H9 (cell line): ENCODE data around the gene CENPP. TPM values are rescaled to one million over a fixed set of nuclear protein-coding genes. Genes with fewer than 3 reads are reported as not detected.

ENCODE experiments used
- DNase-seq: peaks from one replicate; pipeline ENCODE4 v3.0.0-alpha.2; 2017
- H2AFZ ChIP-seq: one replicate; pipeline ENCODE4 v1.6.1; 2013; ENCODE audit warnings: mild to moderate bottlenecking, low read length, control low read depth, moderate library complexity
- H2AK5ac ChIP-seq: 2 replicates; pipeline ENCODE4 v1.6.1; 2013; ENCODE audit warnings: low read length, control low read depth, mixed read lengths; ENCODE audit not compliant: insufficient read length
- H2BK120ac ChIP-seq: one replicate; pipeline ENCODE4 v1.6.1; 2013; ENCODE audit warnings: low read depth, mild to moderate bottlenecking, low read length, control low read depth, inconsistent platforms; ENCODE audit not compliant: poor library complexity, severe bottlenecking
- H2BK12ac ChIP-seq: 2 replicates; pipeline ENCODE4 v1.6.1; 2013; ENCODE audit warnings: low read length, control low read depth, mixed read lengths, low read depth; ENCODE audit not compliant: insufficient read length
- H2BK15ac ChIP-seq: 2 replicates; pipeline ENCODE4 v1.6.1; 2013; ENCODE audit warnings: low read depth, low read length, control low read depth
- H2BK20ac ChIP-seq: one replicate; pipeline ENCODE4 v1.6.1; 2013; ENCODE audit warnings: low read depth, mild to moderate bottlenecking, low read length, control low read depth, inconsistent platforms; ENCODE audit not compliant: poor library complexity, severe bottlenecking
- H2BK5ac ChIP-seq: 2 replicates; pipeline ENCODE4 v1.6.1; 2013; ENCODE audit warnings: low read length, control low read depth, mixed read lengths; ENCODE audit not compliant: insufficient read length
- H3K14ac ChIP-seq: 2 replicates; pipeline ENCODE4 v1.6.1; 2013; ENCODE audit warnings: low read length, control low read depth; ENCODE audit not compliant: insufficient read depth
- H3K18ac ChIP-seq: 2 replicates; pipeline ENCODE4 v1.6.1; 2013; ENCODE audit warnings: low read depth, mild to moderate bottlenecking, mixed read lengths, low read length, control low read depth; ENCODE audit not compliant: insufficient read length
- H3K23ac ChIP-seq: 2 replicates; pipeline ENCODE4 v1.6.1; 2013; ENCODE audit warnings: low read length, control low read depth, mixed read lengths, low read depth; ENCODE audit not compliant: insufficient read length
- H3K23me2 ChIP-seq: 2 replicates; pipeline ENCODE4 v1.6.1; 2013; ENCODE audit warnings: low read depth, mild to moderate bottlenecking, mixed read lengths, low read length, control low read depth; ENCODE audit not compliant: insufficient read length, poor library complexity, severe bottlenecking
- H3K27ac ChIP-seq: 2 replicates; pipeline ENCODE4 v1.5.1; 2013; ENCODE audit warnings: low read length, control low read depth, mixed read lengths, low read depth; ENCODE audit not compliant: insufficient read length
- H3K27me3 ChIP-seq: 2 replicates; pipeline ENCODE4 v1.6.1; 2013; ENCODE audit warnings: low read length, control low read depth, inconsistent platforms; ENCODE audit not compliant: insufficient read depth
- H3K4ac ChIP-seq: 2 replicates; pipeline ENCODE4 v1.6.1; 2013; ENCODE audit warnings: low read depth, mild to moderate bottlenecking, control low read depth, inconsistent platforms, low read length, moderate library complexity
- H3K4me1 ChIP-seq: 2 replicates; pipeline ENCODE4 v1.6.1; 2013; ENCODE audit warnings: low read length, control low read depth, inconsistent platforms; ENCODE audit not compliant: insufficient read depth
- H3K4me2 ChIP-seq: 2 replicates; pipeline ENCODE4 v1.6.1; 2013; ENCODE audit warnings: low read length, control low read depth, mixed read lengths; ENCODE audit not compliant: insufficient read length, insufficient read depth
- H3K56ac ChIP-seq: 2 replicates; pipeline ENCODE4 v1.6.1; 2013; ENCODE audit warnings: low read depth, mild to moderate bottlenecking, mixed read lengths, low read length, control low read depth; ENCODE audit not compliant: insufficient read length
- H3K79me1 ChIP-seq: 2 replicates; pipeline ENCODE4 v1.6.1; 2013; ENCODE audit warnings: low read depth, mild to moderate bottlenecking, moderate library complexity, low read length, control low read depth, inconsistent platforms; ENCODE audit not compliant: insufficient read depth, poor library complexity, severe bottlenecking
- H3K79me2 ChIP-seq: 2 replicates; pipeline ENCODE4 v1.6.1; 2013; ENCODE audit warnings: low read length, control low read depth, inconsistent platforms; ENCODE audit not compliant: insufficient read depth
- H3K9ac ChIP-seq: 2 replicates; pipeline ENCODE4 v1.6.1; 2013; ENCODE audit warnings: low read length, control low read depth, mixed read lengths; ENCODE audit not compliant: insufficient read length; ENCODE audit errors: extremely low read depth
- H3K9me3 ChIP-seq: one replicate; pipeline ENCODE4 v1.6.1; 2013; ENCODE audit warnings: low read depth, low read length, inconsistent platforms; ENCODE audit not compliant: control insufficient read depth
- H3T11ph ChIP-seq: one replicate; pipeline ENCODE4 v1.6.1; 2013; ENCODE audit warnings: mild to moderate bottlenecking, low read length, control low read depth, inconsistent platforms
- H4K20me1 ChIP-seq: one replicate; pipeline ENCODE4 v1.6.1; 2013; ENCODE audit not compliant: control insufficient read depth, insufficient read length, insufficient read depth
- H4K5ac ChIP-seq: 2 replicates; pipeline ENCODE4 v1.6.1; 2013; ENCODE audit warnings: low read depth, mild to moderate bottlenecking, mixed read lengths, low read length, control low read depth; ENCODE audit not compliant: insufficient read length
- H4K8ac ChIP-seq: replicated peaks from 2 replicates; pipeline ENCODE4 v1.6.1; 2013; ENCODE audit warnings: low read length, control low read depth, mixed read lengths, low read depth; ENCODE audit not compliant: insufficient read length
- H4K91ac ChIP-seq: 2 replicates; pipeline ENCODE4 v1.6.1; 2013; ENCODE audit warnings: low read depth, mild to moderate bottlenecking, moderate library complexity, mixed read lengths, low read length, control low read depth; ENCODE audit not compliant: insufficient read length
- H3K27ac Mint-ChIP-seq, 3 experiments: 2 replicates in 2 of 3; 3 replicates in 1 of 3; pipeline ENCODE4 v1.8.0; 2020 to 2021; ENCODE audit warnings: mixed read lengths in 3 of 3, mild to moderate bottlenecking in 1 of 3, moderate library complexity in 1 of 3
- H3K27me3 Mint-ChIP-seq: 2 replicates; pipeline ENCODE4 v1.8.0; 2021; ENCODE audit warnings: low read depth, mild to moderate bottlenecking, moderate library complexity, mixed read lengths
- H3K36me3 Mint-ChIP-seq, 3 experiments: 2 replicates in 2 of 3; 3 replicates in 1 of 3; pipeline ENCODE4 v1.8.0; 2020 to 2021; ENCODE audit warnings: low read depth in 3 of 3, mixed read lengths in 3 of 3; ENCODE audit not compliant: insufficient read depth in 1 of 3
- H3K4me1 Mint-ChIP-seq, 2 experiments: 2 replicates each; pipeline ENCODE4 v1.8.0; 2020; ENCODE audit warnings: mixed read lengths in 2 of 2
- H3K4me3 Mint-ChIP-seq, 2 experiments: 2 replicates in 1 of 2; 3 replicates in 1 of 2; pipeline ENCODE4 v1.8.0; 2020 to 2021; ENCODE audit warnings: mild to moderate bottlenecking in 2 of 2, mixed read lengths in 2 of 2, moderate library complexity in 1 of 2
- H3K9me3 Mint-ChIP-seq, 2 experiments: 2 replicates in 1 of 2; 3 replicates in 1 of 2; pipeline ENCODE4 v1.8.0; 2020; ENCODE audit warnings: mild to moderate bottlenecking in 2 of 2, mixed read lengths in 2 of 2, moderate library complexity in 1 of 2
- WGBS: extraction: QIAGEN DNeasy Blood & Tissue Kit; methylation state at CpG from one replicate; pipeline ENCODE4 v1.1.7; 2013; ENCODE audit warnings: missing lambda C conversion rate, low lambda C conversion rate, mixed read lengths; ENCODE audit not compliant: insufficient read length; ENCODE audit errors: extremely low coverage; 5-methylcytosine and 5-hydroxymethylcytosine counted together
- total RNA-seq: library from RNA; stranded (reverse); gene quantifications from 2 replicates; pipeline ENCODE4 v1.2.1, GENCODE V29; 2021
- TF ChIP-seq, protein P1 (sequence below): fragments of 200-600 bp; sonication (generic); conservative IDR thresholded peaks from 3 replicates; pipeline ENCODE4 v1.8.0; 2021; ENCODE audit warnings: antibody characterized with exemption, mild to moderate bottlenecking

The CENPP gene
- total RNA-seq, 1 experiment from 2014 or later = 9.1 TPM

DNA sequence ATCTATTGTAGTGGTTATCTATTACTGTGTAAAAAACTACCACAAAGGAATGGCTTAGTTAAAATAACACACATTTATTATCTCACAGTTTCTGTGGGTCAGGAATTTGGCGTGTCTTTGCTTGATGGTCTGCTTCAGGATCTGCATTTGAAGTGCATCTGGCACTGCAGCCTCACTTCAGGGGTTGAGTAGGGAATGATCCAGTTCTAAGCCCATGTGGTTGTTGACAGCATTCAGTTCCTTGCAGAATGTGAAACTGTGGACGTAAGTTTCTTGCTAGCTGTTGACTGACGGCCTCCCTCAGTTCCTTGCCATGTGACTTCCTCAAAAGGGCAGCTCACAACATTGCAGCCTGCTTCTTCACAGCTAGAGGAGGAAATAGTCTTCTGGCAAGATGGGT, 80.7 kb downstream of the CENPP start:
- DNase-seq = no peak
- no peak overlapping the region for H2AK5ac ChIP-seq
- Mint-ChIP-seq H3K27me3 (no peaks in the 10 kb centered on the region), H3K36me3 (no peaks in the 10 kb centered on the region), H3K27ac (no peak overlapping the region; a peak in 1 of 7 replicates), H3K4me1 (0 out of 4 replicates have a peak, but pooled peaks cover 0 to 3% of the 10 kb centered on the region in 2 experiments), H3K9me3 (no peaks in the 10 kb centered on the region), H3K4me3 (no peak overlapping the region)
- TF ChIP-seq, protein P1, sequence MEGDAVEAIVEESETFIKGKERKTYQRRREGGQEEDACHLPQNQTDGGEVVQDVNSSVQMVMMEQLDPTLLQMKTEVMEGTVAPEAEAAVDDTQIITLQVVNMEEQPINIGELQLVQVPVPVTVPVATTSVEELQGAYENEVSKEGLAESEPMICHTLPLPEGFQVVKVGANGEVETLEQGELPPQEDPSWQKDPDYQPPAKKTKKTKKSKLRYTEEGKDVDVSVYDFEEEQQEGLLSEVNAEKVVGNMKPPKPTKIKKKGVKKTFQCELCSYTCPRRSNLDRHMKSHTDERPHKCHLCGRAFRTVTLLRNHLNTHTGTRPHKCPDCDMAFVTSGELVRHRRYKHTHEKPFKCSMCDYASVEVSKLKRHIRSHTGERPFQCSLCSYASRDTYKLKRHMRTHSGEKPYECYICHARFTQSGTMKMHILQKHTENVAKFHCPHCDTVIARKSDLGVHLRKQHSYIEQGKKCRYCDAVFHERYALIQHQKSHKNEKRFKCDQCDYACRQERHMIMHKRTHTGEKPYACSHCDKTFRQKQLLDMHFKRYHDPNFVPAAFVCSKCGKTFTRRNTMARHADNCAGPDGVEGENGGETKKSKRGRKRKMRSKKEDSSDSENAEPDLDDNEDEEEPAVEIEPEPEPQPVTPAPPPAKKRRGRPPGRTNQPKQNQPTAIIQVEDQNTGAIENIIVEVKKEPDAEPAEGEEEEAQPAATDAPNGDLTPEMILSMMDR = no peak
- no peaks in the 10 kb centered on the region for H3K4me1 ChIP-seq
- H3K23me2 ChIP-seq = no peaks in the 10 kb centered on the region
- no peak overlapping the region for H2BK5ac ChIP-seq
- H3K27me3 ChIP-seq = no peaks in the 10 kb centered on the region
- no peak overlapping the region for H2BK20ac ChIP-seq
- H3T11ph ChIP-seq = no peak overlapping the region
- no peak overlapping the region for H3K18ac ChIP-seq
- H3K27ac ChIP-seq = no peak overlapping the region
- no peaks in the 10 kb centered on the region for H3K79me1 ChIP-seq
- no peak overlapping the region for H4K8ac ChIP-seq
- no peak overlapping the region for H2BK15ac ChIP-seq
- H4K5ac ChIP-seq = no peak overlapping the region
- H3K14ac ChIP-seq = no peak overlapping the region
- H4K20me1 ChIP-seq = no peaks in the 10 kb centered on the region
- no peak overlapping the region for H2AFZ ChIP-seq
- no peak overlapping the region for H3K23ac ChIP-seq
- H3K56ac ChIP-seq = no peak overlapping the region
- H3K79me2 ChIP-seq = no peaks in the 10 kb centered on the region
- H2BK120ac ChIP-seq = no peak overlapping the region
- no peak overlapping the region for H3K4ac ChIP-seq
- H3K9me3 ChIP-seq = no peaks in the 10 kb centered on the region
- WGBS = no CpG with 5 or more reads among the region's 3 CpGs
- H4K91ac ChIP-seq = no peak overlapping the region
- no peak overlapping the region for H3K4me2 ChIP-seq
- H2BK12ac ChIP-seq = no peak overlapping the region
- no peak overlapping the region for H3K9ac ChIP-seq
